SK-N-SH (cell line): ENCODE measurements around the gene WFDC13. TPM values are rescaled to one million over a fixed set of nuclear protein-coding genes. Genes with fewer than 3 reads are reported as not detected.

Experiments used
- CTCF ChIA-PET: fragments of 300-600, 350-600 bp; formaldehyde crosslinking; extraction: SDS; loops from one replicate; lab custom pipeline; 2021; lab: Yijun Ruan, JAX
- POLR2A ChIA-PET: fragments of 350-600 bp; sonication (Branson Sonifier 250); formaldehyde crosslinking; extraction: SDS; loops from one replicate; lab custom pipeline; 2020; ENCODE audit warnings: antibody characterized with exemption, inconsistent platforms; lab: Yijun Ruan, JAX
- DNase-seq: peaks from one replicate; pipeline ENCODE4 v3.0.0; 2012
- H2AFZ ChIP-seq: fragments of 200-600 bp; sonication (generic); 2 replicates; pipeline ENCODE4 v1.8.1; 2016; ENCODE audit warnings: antibody characterized with exemption, mild to moderate bottlenecking, low read depth
- H3F3A ChIP-seq: fragments of 200-600 bp; sonication (generic); replicated peaks from 2 replicates; pipeline ENCODE3; 2016; ENCODE audit warnings: antibody characterized with exemption, mild to moderate bottlenecking; ENCODE audit not compliant: insufficient read depth
- H3K27ac ChIP-seq, 2 experiments: fragments of 200-500 bp in 1 of 2; fragments of 200-600 bp in 1 of 2; sonication (Bioruptor generic) in 1 of 2; sonication (generic), shearing (Covaris generic) in 1 of 2; 2 replicates each; pipeline versions ENCODE4 v1.5.1 to v1.6.1; 2014 to 2016; ENCODE audit warnings: low read depth in 2 of 2, inconsistent platforms in 1 of 2, low read length in 1 of 2, mild to moderate bottlenecking in 1 of 2, mixed read lengths in 1 of 2
- H3K27me3 ChIP-seq: fragments of 200-600 bp; sonication (generic), shearing (Covaris generic); 2 replicates; pipeline ENCODE4 v1.6.1; 2016; ENCODE audit warnings: mixed run types; ENCODE audit not compliant: insufficient read depth
- H3K36me3 ChIP-seq, 2 experiments: fragments of 200-500 bp in 1 of 2; fragments of 200-600 bp in 1 of 2; sonication (Bioruptor generic) in 1 of 2; sonication (generic) in 1 of 2; replicated peaks in 1 of 2; 2 replicates each; pipeline versions ENCODE3 to v1.5.1; 2014 to 2016; ENCODE audit warnings: low read length in 1 of 2, mild to moderate bottlenecking in 1 of 2; ENCODE audit not compliant: insufficient read depth in 2 of 2, control insufficient read depth in 1 of 2
- H3K4me1 ChIP-seq, 2 experiments: fragments of 200-500 bp in 1 of 2; fragments of 200-600 bp in 1 of 2; sonication (Bioruptor generic) in 1 of 2; sonication (generic), shearing (Covaris generic) in 1 of 2; 2 replicates each; pipeline versions ENCODE4 v1.5.1 to v1.6.1; 2014 to 2016; ENCODE audit warnings: low read depth in 1 of 2, low read length in 1 of 2, mixed run types in 1 of 2; ENCODE audit not compliant: insufficient read depth in 2 of 2, control insufficient read depth in 1 of 2
- H3K4me2 ChIP-seq: fragments of 200-600 bp; sonication (generic), shearing (Covaris generic); 2 replicates; pipeline ENCODE4 v1.6.1; 2017; ENCODE audit warnings: mixed run types
- H3K4me3 ChIP-seq, 2 experiments: fragments of 200-500 bp in 1 of 2; fragments of 200-600 bp in 1 of 2; sonication (Bioruptor generic) in 1 of 2; sonication (generic), shearing (Covaris generic) in 1 of 2; 2 replicates each; pipeline versions ENCODE4 v1.5.1 to v1.8.1; 2014 to 2016; ENCODE audit warnings: low read depth in 2 of 2, inconsistent platforms in 1 of 2, low read length in 1 of 2, mild to moderate bottlenecking in 1 of 2, mixed read lengths in 1 of 2, moderate library complexity in 1 of 2
- H3K79me2 ChIP-seq: fragments of 200-600 bp; sonication (generic); 2 replicates; pipeline ENCODE4 v1.8.1; 2017; ENCODE audit warnings: mild to moderate bottlenecking; ENCODE audit not compliant: insufficient read depth
- H3K9ac ChIP-seq: fragments of 200-600 bp; sonication (generic); 2 replicates; pipeline ENCODE4 v1.6.1; 2017; ENCODE audit warnings: mixed run types
- H3K9me2 ChIP-seq: fragments of 200-600 bp; sonication (generic); 2 replicates; pipeline ENCODE4 v1.6.1; 2017; ENCODE audit warnings: mixed run types
- H3K9me3 ChIP-seq: fragments of 200-600 bp; sonication (generic); 2 replicates; pipeline ENCODE4 v1.6.1; 2017; ENCODE audit warnings: mixed run types, mild to moderate bottlenecking, moderate library complexity
- H4K20me1 ChIP-seq: fragments of 200-600 bp; sonication (generic); 2 replicates; pipeline ENCODE4 v1.6.1; 2017; ENCODE audit warnings: mild to moderate bottlenecking, mixed run types; ENCODE audit not compliant: insufficient read depth
- CHD2 ChIP-seq: fragments of 150-350 bp; IDR thresholded peaks from 2 replicates; pipeline ENCODE4 v1.6.1; 2018; ENCODE audit warnings: low read length; ENCODE audit not compliant: partially characterized antibody
- EP300 ChIP-seq, 2 experiments: IDR thresholded peaks; 2 replicates each; pipeline versions ENCODE4 v1.4.0 to v1.6.1; 2012; ENCODE audit warnings: borderline replicate concordance in 1 of 2, low read depth in 1 of 2, low read length in 1 of 2
- EZH2phosphoT487 ChIP-seq: fragments of 200-600 bp; sonication (generic); IDR thresholded peaks from 2 replicates; pipeline ENCODE4 v1.6.1; 2017; ENCODE audit warnings: low read depth, mixed run types, mild to moderate bottlenecking, antibody characterized with exemption, moderate library complexity, borderline replicate concordance
- GABPA ChIP-seq: IDR thresholded peaks from 2 replicates; pipeline ENCODE4 v1.4.0; 2012; ENCODE audit warnings: low read depth, mild to moderate bottlenecking
- GATA2 ChIP-seq: sonication (generic); formaldehyde crosslinking; IDR thresholded peaks from 2 replicates; pipeline ENCODE4 v1.5.0; 2020; ENCODE audit warnings: mild to moderate bottlenecking, missing genetic modification reagents
- JUND ChIP-seq: IDR thresholded peaks from 2 replicates; pipeline ENCODE4 v1.4.0; 2012
- NFIC ChIP-seq: IDR thresholded peaks from 2 replicates; pipeline ENCODE4 v1.4.0; 2012; ENCODE audit warnings: borderline replicate concordance
- PBX3 ChIP-seq: IDR thresholded peaks from 2 replicates; pipeline ENCODE4; 2012
- POLR2AphosphoS5 ChIP-seq: IDR thresholded peaks from 2 replicates; pipeline ENCODE4 v1.6.1; 2012; ENCODE audit warnings: low read depth, low read length
- RAD21 ChIP-seq: IDR thresholded peaks from 2 replicates; pipeline ENCODE4 v1.6.1; 2012; ENCODE audit warnings: mild to moderate bottlenecking, low read length
- RCOR1 ChIP-seq: fragments of 150-350 bp; IDR thresholded peaks from 2 replicates; pipeline ENCODE4 v1.6.1; 2017; ENCODE audit warnings: antibody characterized with exemption, low read length
- RFX5 ChIP-seq: IDR thresholded peaks from 2 replicates; pipeline ENCODE4 v1.6.1; 2012; ENCODE audit warnings: mild to moderate bottlenecking, improper control_type of control experiment, low read length
- RXRA ChIP-seq: IDR thresholded peaks from 2 replicates; pipeline ENCODE4 v1.4.0; 2012; ENCODE audit warnings: low read depth, mild to moderate bottlenecking, borderline replicate concordance
- USF1 ChIP-seq: IDR thresholded peaks from 2 replicates; pipeline ENCODE4 v1.4.0; 2012; ENCODE audit warnings: low read depth, borderline replicate concordance
- USF2 ChIP-seq: fragments of 150-350 bp; IDR thresholded peaks from 2 replicates; pipeline ENCODE4 v1.6.1; 2017; ENCODE audit warnings: antibody characterized with exemption, low read length, low read depth, borderline replicate concordance
- YY1 ChIP-seq: IDR thresholded peaks from 2 replicates; pipeline ENCODE4 v1.4.0; 2012; ENCODE audit warnings: low read depth, mild to moderate bottlenecking
- WGBS: methylation state at CpG from one replicate; pipeline ENCODE4 v1.1.6; 2017; ENCODE audit warnings: low lambda C conversion rate; 5-methylcytosine and 5-hydroxymethylcytosine counted together
- polyA plus RNA-seq, 3 experiments: library from polyadenylated mRNA; depleted of rRNA; stranded (reverse); fragments of >200 nt; gene quantifications; 2 replicates each; pipeline ENCODE4 v1.2.3, GENCODE V29; 2012

Gene WFDC13
- polyA plus RNA-seq, 1 of the 3 experiments (the other 2 are of a cell fraction) = not detected

- H4K20me1 ChIP-seq = no peaks in the 10 kb centered on the region
- H3K4me3 ChIP-seq = no peak within 1 kb of the TSS
- DNase-seq = no peak
- no peaks in the 10 kb centered on the region for H3K36me3 ChIP-seq
- POLR2A ChIA-PET = no interaction called here
- TF ChIP-seq JUND = no peak
- TF ChIP-seq EZH2phosphoT487 = no peak
- TF ChIP-seq POLR2AphosphoS5 = no peak
- no peak for TF ChIP-seq RXRA
- no peak for TF ChIP-seq GATA2 (CRISPR knock-in tag)
- no peak for TF ChIP-seq NFIC
- H3K27ac ChIP-seq = no peak within 1 kb of the TSS
- H3K4me1 ChIP-seq = no peaks in the 10 kb centered on the region
- no peak within 1 kb of the TSS for H3K9ac ChIP-seq
- 0% methylated on average over 1 of the region's 1 CpG for WGBS
- no peak within 1 kb of the TSS for H3K4me2 ChIP-seq
- CTCF ChIA-PET = no interaction called here
- no peaks in the 10 kb centered on the region for H3K79me2 ChIP-seq
- H3K9me3 ChIP-seq = no peaks in the 10 kb centered on the region
- H3F3A ChIP-seq = no peaks in the 10 kb centered on the region
- no peaks in the 10 kb centered on the region for H3K27me3 ChIP-seq
- H2AFZ ChIP-seq = no peak within 1 kb of the TSS
- no peaks in the 10 kb centered on the region for H3K9me2 ChIP-seq
Measured at GRCh38 chr20:45722047-45722446, 20.2 kb downstream of the WFDC13 start, which contains the start of gene SPINT4. TSS of gene SPINT4 (plus strand) at chr20:45722347. CDS start at chr20:45722368, 21 bp downstream.

- Histone ChIP-seq H3K27ac (no peak overlapping the region), H3K4me3 (no peak overlapping the region), H3K4me2 (no peak overlapping the region), H3F3A (no peaks in the 10 kb centered on the region), H3K4me1 (no peaks in the 10 kb centered on the region), H3K27me3 (no peaks in the 10 kb centered on the region), H3K9ac (no peak overlapping the region), H3K36me3 (no peaks in the 10 kb centered on the region), H4K20me1 (no peaks in the 10 kb centered on the region), H3K9me3 (no peaks in the 10 kb centered on the region), H3K79me2 (no peaks in the 10 kb centered on the region)
- ChIA-PET POLR2A (no interaction called here), CTCF (interaction anchor here (2.5 kb wide), 1 partner anchor 46 kb away, joined by 6 read pairs; no protein-coding TSS in a partner anchor)
- no peak for DNase-seq
- TF ChIP-seq GABPA (no peak), RCOR1 (no peak), USF2 (no peak), CHD2 (no peak), YY1 (no peak), PBX3 (no peak), RAD21 (no peak), RFX5 (no peak), USF1 (no peak), EP300 (IDR thresholded peaks at IDR 0.05; ENCODE audit: borderline replicate concordance in 1 of 2, low read depth in 1 of 2, low read length in 1 of 2) (no peak)
- TF ChIP-seq, all 33 proteins: peak for 0
- H2AFZ ChIP-seq = no peak overlapping the region
- no peaks in the 10 kb centered on the region for H3K9me2 ChIP-seq
Measured at GRCh38 chr20:45725134-45725533, 23.3 kb downstream of the WFDC13 start.
